Renal cortex interstitium (tissue), 11 donors: Measurements from ENCODE around the gene MBNL2. TPM values are rescaled to one million over a fixed set of nuclear protein-coding genes. Genes with fewer than 3 reads are reported as not detected.
"Not testable (repeated sequence)": the region's sequence is repeated elsewhere in the genome, so short reads cannot be mapped to it uniquely, and the experiment has no call there.

Source experiments
- DNase-seq, 11 donors: peaks; one replicate each; pipeline ENCODE4 v3.0.0-alpha.2; 2013; ENCODE audit warnings: low read depth in 9 of 11, low spot score in 4 of 11; ENCODE audit errors: extremely low read depth in 1 of 11
- polyA plus RNA-seq, 3 donors: library from polyadenylated mRNA; unstranded; fragments of 120-200 nt; gene quantifications; one replicate each; pipeline ENCODE4 v1.2.1, GENCODE V29; 2013; ENCODE audit not compliant: insufficient read length in 3 of 3

MBNL2 gene
- polyA plus RNA-seq, 3 donors = 50.7 to 76.4 (median 66.2) TPM

- DNase-seq = no peak
These were observed 125.3 kb downstream of the MBNL2 start for GRCh38 chr13:97347255-97347932.

GRCh38 chr13:97348569-97349100 is 126.5 kb downstream of the MBNL2 start:
- no peak for DNase-seq

- DNase-seq = not testable (repeated sequence)
These were observed 129.9 kb downstream of the MBNL2 start for GRCh38 chr13:97352012-97352411.

GRCh38 chr13:97352815-97353214 is 130.7 kb downstream of the MBNL2 start:
- DNase-seq = no peak

GRCh38 chr13:97353927-97354675 is 132.0 kb downstream of the MBNL2 start:
- DNase-seq = no peak

GRCh38 chr13:97354808-97355207 is 132.7 kb downstream of the MBNL2 start:
- DNase-seq = no peak

- no peak for DNase-seq
These were observed 134.5 kb downstream of the MBNL2 start for GRCh38 chr13:97356592-97356991.

GRCh38 chr13:97359181-97360057 is 137.3 kb downstream of the MBNL2 start:
- DNase-seq = peak in 9 of 11 donors; percentile 51 to 75 (median 58)

GRCh38 chr13:97360610-97361009 is 138.5 kb downstream of the MBNL2 start:
- DNase-seq = no peak

- DNase-seq = no peak
These were observed 141.9 kb downstream of the MBNL2 start for GRCh38 chr13:97364031-97364430.

- DNase-seq = no peak
These were observed 142.7 kb downstream of the MBNL2 start for GRCh38 chr13:97364827-97365226.

- no peak for DNase-seq
These were observed 144.1 kb downstream of the MBNL2 start for GRCh38 chr13:97366172-97366688.

- DNase-seq = peak in 6 of 11 donors; percentile 31 to 53 (median 41)
These were observed 145.1 kb downstream of the MBNL2 start for GRCh38 chr13:97367016-97367822.

GRCh38 chr13:97369261-97369893 is 147.2 kb downstream of the MBNL2 start:
- no peak for DNase-seq

GRCh38 chr13:97371486-97372109 is 149.5 kb downstream of the MBNL2 start:
- DNase-seq = no peak

GRCh38 chr13:97372936-97373335 is 150.8 kb downstream of the MBNL2 start:
- DNase-seq = peak in 6 of 11 donors; percentile 12 to 32 (median 23)

GRCh38 chr13:97373787-97374186 is 151.7 kb downstream of the MBNL2 start:
- no peak for DNase-seq
